Loucy (cell line): ENCODE data around the gene DDX60.

ENCODE experiments used
- CTCF ChIP-seq: fragments of 200-600 bp; sonication (generic); conservative IDR thresholded peaks from 2 replicates; pipeline ENCODE4 v1.5.1; 2014; ENCODE audit warnings: mild to moderate bottlenecking, antibody characterized with exemption, low read length
- EZH2phosphoT487 ChIP-seq: fragments of 200-600 bp; IDR thresholded peaks from 2 replicates; pipeline ENCODE4 v1.6.1; 2018; ENCODE audit warnings: antibody characterized with exemption, mild to moderate bottlenecking, moderate library complexity, borderline replicate concordance

- peak; percentile 54 for TF ChIP-seq CTCF
- no peak for TF ChIP-seq EZH2phosphoT487
These were observed at the start of gene DDX60 for GRCh38 chr4:168318266-168318895.
